ENCODE measurements around the gene BOC.

GRCh38 chr3:113259196-113259595 lies 47.8 kb downstream of the BOC start:
- no peak for TF ChIP-seq CTCF (conservative IDR thresholded peaks at IDR 0.05 in 1 of 2, IDR thresholded peaks at IDR 0.05 in 1 of 2; ENCODE audit: low read depth in 1 of 2, low read length in 2 of 2)
- TF ChIP-seq EZH2 (IDR thresholded peaks at IDR 0.05; ENCODE audit: low read length, missing control alignments), result no peak

Measured in fibroblast of lung (primary cell).